HepG2 (cell line): ENCODE data around the gene ASXL1. TPM values are rescaled to one million over a fixed set of nuclear protein-coding genes. Genes with fewer than 3 reads are reported as not detected.

Experiments
- CENPT ChIP-seq: sonication (generic); formaldehyde crosslinking; IDR thresholded peaks from 2 replicates; pipeline ENCODE4 v1.8.0; 2022; ENCODE audit warnings: low read depth, mild to moderate bottlenecking, moderate library complexity, missing genetic modification reagents
- DNMT3B ChIP-seq: conservative IDR thresholded peaks from 2 replicates; pipeline ENCODE4 v1.6.1; 2016; ENCODE audit warnings: missing biosample characterization, control low read depth
- GFI1 ChIP-seq: sonication (generic); formaldehyde crosslinking; IDR thresholded peaks from 2 replicates; pipeline ENCODE4 v1.5.0; 2020; ENCODE audit warnings: missing genetic modification reagents, mild to moderate bottlenecking, borderline replicate concordance
- HDAC1 ChIP-seq: sonication (generic); formaldehyde crosslinking; IDR thresholded peaks from 2 replicates; pipeline ENCODE4 v1.5.1; 2020; ENCODE audit warnings: mild to moderate bottlenecking, missing genetic modification reagents
- HHEX ChIP-seq: IDR thresholded peaks from 2 replicates; pipeline ENCODE4 v1.6.1; 2016; ENCODE audit warnings: control low read depth
- HNF4G ChIP-seq, 2 experiments: sonication (generic) in 1 of 2; formaldehyde crosslinking in 1 of 2; IDR thresholded peaks; 2 replicates each; pipeline versions ENCODE4 v1.4.0 to v1.6.1; 2011 to 2020; ENCODE audit warnings: borderline replicate concordance in 2 of 2, low read depth in 2 of 2, mild to moderate bottlenecking in 2 of 2, low read length in 1 of 2, missing genetic modification reagents in 1 of 2, moderate library complexity in 1 of 2
- KLF11 ChIP-seq: IDR thresholded peaks from 2 replicates; pipeline ENCODE4 v1.6.1; 2016; ENCODE audit warnings: missing compliant biosample characterization
- KLF12 ChIP-seq: sonication (generic); formaldehyde crosslinking; IDR thresholded peaks from 2 replicates; pipeline ENCODE4 v1.4.0; 2020; ENCODE audit warnings: missing genetic modification reagents, borderline replicate concordance
- KMT2A ChIP-seq: sonication (generic); formaldehyde crosslinking; IDR thresholded peaks from 2 replicates; pipeline ENCODE4 v1.4.0; 2020; ENCODE audit warnings: missing genetic modification reagents
- NR1H2 ChIP-seq: sonication (generic); formaldehyde crosslinking; IDR thresholded peaks from 2 replicates; pipeline ENCODE4 v1.8.1; 2022; ENCODE audit warnings: low read depth, missing genetic modification reagents, borderline replicate concordance
- NR2F6 ChIP-seq, 2 experiments: IDR thresholded peaks; 2 replicates each; pipeline ENCODE4 v1.6.1; 2016; ENCODE audit warnings: antibody characterized with exemption in 1 of 2, mild to moderate bottlenecking in 1 of 2
- SIX1 ChIP-seq: sonication (generic); formaldehyde crosslinking; IDR thresholded peaks from 2 replicates; pipeline ENCODE4 v1.4.0; 2020; ENCODE audit warnings: missing genetic modification reagents, borderline replicate concordance
- U2AF1 ChIP-seq: fragments of 200-400 bp; formaldehyde crosslinking; optimal IDR thresholded peaks from 2 replicates; pipeline ENCODE3; 2017; ENCODE audit warnings: mild to moderate bottlenecking, low read depth, low read length
- ZC3H4 ChIP-seq: sonication (generic); formaldehyde crosslinking; IDR thresholded peaks from 2 replicates; pipeline ENCODE4 v1.4.0; 2020; ENCODE audit warnings: missing genetic modification reagents, borderline replicate concordance
- ZFP37 ChIP-seq: sonication (generic); formaldehyde crosslinking; IDR thresholded peaks from 2 replicates; pipeline ENCODE4 v1.4.0; 2020; ENCODE audit warnings: missing genetic modification reagents, borderline replicate concordance
- ZFP82 ChIP-seq: sonication (generic); formaldehyde crosslinking; IDR thresholded peaks from 2 replicates; pipeline ENCODE4 v1.5.1; 2020; ENCODE audit warnings: mild to moderate bottlenecking, missing genetic modification reagents, borderline replicate concordance
- ZNF547 ChIP-seq: sonication (generic); formaldehyde crosslinking; IDR thresholded peaks from 2 replicates; pipeline ENCODE4 v1.5.1; 2020; ENCODE audit warnings: mild to moderate bottlenecking, missing genetic modification reagents
- ZNF761 ChIP-seq: sonication (generic); formaldehyde crosslinking; conservative IDR thresholded peaks from 2 replicates; pipeline ENCODE4 v1.4.0; 2020; ENCODE audit warnings: mild to moderate bottlenecking, missing genetic modification reagents
- polyA plus RNA-seq, 8 experiments: library from polyadenylated mRNA; depleted of rRNA in 3 of 8; stranded (reverse) in 7 of 8; unstranded in 1 of 8; fragments of >200 nt; fragmentation: Illumina TruSeq in 4 of 8; extraction: Trizol in 4 of 8; gene quantifications; 2 replicates each; pipeline versions ENCODE4 v1.2.1 to v1.2.3, GENCODE V29; 2011 to 2016; ENCODE audit warnings: low read depth in 4 of 8, missing spikeins in 1 of 8, mixed read lengths in 1 of 8; ENCODE audit not compliant: insufficient read depth in 1 of 8
- total RNA-seq, 5 experiments: library from RNA; depleted of rRNA; stranded (reverse); fragments of >200 nt; fragmentation: Illumina TruSeq; extraction: Trizol; gene quantifications; 2 replicates each; pipeline ENCODE4 v1.2.3, GENCODE V29; 2016; ENCODE audit warnings: low read depth in 1 of 5
- TF ChIP-seq, protein P1 (sequence below): IDR thresholded peaks from 2 replicates; pipeline ENCODE4 v1.6.1; 2012; ENCODE audit warnings: low read depth, low read length, improper control_type of control experiment
- TF ChIP-seq, protein P2 (sequence below): sonication (generic); formaldehyde crosslinking; IDR thresholded peaks from 2 replicates; pipeline ENCODE4 v1.4.0; 2020; ENCODE audit warnings: missing genetic modification reagents
- TF ChIP-seq, protein P3 (sequence below): conservative IDR thresholded peaks from 2 replicates; pipeline ENCODE4 v1.6.1; 2018; ENCODE audit warnings: missing genetic modification reagents
- TF ChIP-seq, protein P4 (sequence below): IDR thresholded peaks from 2 replicates; pipeline ENCODE4 v1.6.1; 2016; ENCODE audit warnings: missing biosample characterization, missing genetic modification reagents, low read depth

The ASXL1 gene
- total and polyA plus RNA-seq, 2 of the 13 experiments (the other 11 are each of a cell fraction or from before 2014, with no cell fraction given) = 62.1 to 74.8 TPM

DNA sequence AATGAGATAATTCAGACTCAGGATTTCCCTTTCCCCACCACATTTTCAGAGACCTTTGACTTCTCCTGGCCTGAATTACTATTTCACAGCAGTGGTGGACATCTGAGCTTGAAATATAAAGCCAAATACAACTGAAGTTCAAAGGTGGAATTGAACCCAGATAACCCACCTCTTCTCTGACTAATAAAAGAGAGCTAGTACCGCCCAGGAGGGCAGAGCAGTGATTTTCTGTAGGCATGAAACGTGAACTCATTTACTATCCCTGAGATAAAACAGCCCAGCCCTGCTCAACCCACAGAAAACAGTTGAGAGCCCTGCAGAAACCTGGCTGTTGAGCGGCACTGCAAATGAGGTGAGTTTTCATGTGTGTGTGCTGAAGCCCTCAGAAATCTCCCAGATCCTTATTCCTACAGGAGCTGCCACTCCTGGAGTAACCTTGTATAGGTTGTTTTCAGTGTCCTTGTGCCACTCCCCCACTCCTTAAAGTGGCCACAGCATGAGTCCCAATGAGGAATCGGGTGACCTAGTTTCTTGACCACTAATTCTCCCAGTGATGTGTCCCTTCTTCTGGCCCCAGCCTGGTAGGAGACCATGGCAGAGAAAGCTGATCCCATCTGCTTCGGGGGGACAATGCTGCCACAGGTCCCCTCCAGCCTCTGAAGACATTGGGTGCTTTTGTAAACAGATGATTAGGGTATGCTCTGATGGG is 127.8 kb downstream of the ASXL1 start (continued):
- TF ChIP-seq, protein P1, sequence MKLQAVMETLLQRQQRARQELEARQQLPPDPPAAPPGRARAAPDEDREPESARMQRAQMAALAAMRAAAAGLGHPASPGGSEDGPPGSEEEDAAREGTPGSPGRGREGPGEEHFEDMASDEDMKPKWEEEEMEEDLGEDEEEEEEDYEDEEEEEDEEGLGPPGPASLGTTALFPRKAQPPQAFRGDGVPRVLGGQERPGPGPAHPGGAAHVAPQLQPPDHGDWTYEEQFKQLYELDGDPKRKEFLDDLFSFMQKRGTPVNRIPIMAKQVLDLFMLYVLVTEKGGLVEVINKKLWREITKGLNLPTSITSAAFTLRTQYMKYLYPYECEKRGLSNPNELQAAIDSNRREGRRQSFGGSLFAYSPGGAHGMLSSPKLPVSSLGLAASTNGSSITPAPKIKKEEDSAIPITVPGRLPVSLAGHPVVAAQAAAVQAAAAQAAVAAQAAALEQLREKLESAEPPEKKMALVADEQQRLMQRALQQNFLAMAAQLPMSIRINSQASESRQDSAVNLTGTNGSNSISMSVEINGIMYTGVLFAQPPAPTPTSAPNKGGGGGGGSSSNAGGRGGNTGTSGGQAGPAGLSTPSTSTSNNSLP = peak; percentile 30; the same call in 1 of the 2 replicates
- TF ChIP-seq ZFP82 = peak; percentile 75; the same call in 1 of the 2 replicates
- 0 out of 2 replicates have a peak, but pooled peaks have one; percentile 17 for TF ChIP-seq ZFP37 (CRISPR knock-in tag)
- no peak for TF ChIP-seq KMT2A (CRISPR knock-in tag)
- no peak; the same call in none of the 2 replicates for TF ChIP-seq NR2F6 (IDR thresholded peaks at IDR 0.05)
- peak; percentile 6; the same call in 1 of the 2 replicates for TF ChIP-seq NR2F6 (CRISPR knock-in tag; IDR thresholded peaks at IDR 0.05)
- 0 out of 2 replicates have a peak, but pooled peaks have one; percentile 40 for TF ChIP-seq KLF11 (CRISPR knock-in tag)
- peak; percentile 43; the same call in 1 of the 2 replicates for TF ChIP-seq HDAC1 (CRISPR knock-in tag)
- TF ChIP-seq ZNF547 (CRISPR knock-in tag) = no peak
- TF ChIP-seq U2AF1 = peak; percentile 4
- TF ChIP-seq HHEX (CRISPR knock-in tag) = peak; percentile 33; the same call in 1 of the 2 replicates
- 0 out of 2 replicates have a peak, but pooled peaks have one; percentile 6 for TF ChIP-seq DNMT3B (CRISPR knock-in tag)
- 0 out of 2 replicates have a peak, but pooled peaks have one; percentile 41 for TF ChIP-seq SIX1
- TF ChIP-seq HNF4G (IDR thresholded peaks at IDR 0.05; ENCODE audit: borderline replicate concordance, low read depth, low read length) = peak; percentile 37; the same call in 1 of the 2 replicates
- TF ChIP-seq HNF4G (CRISPR knock-in tag; IDR thresholded peaks at IDR 0.05; ENCODE audit: borderline replicate concordance, low read depth) = no peak
- TF ChIP-seq GFI1 (CRISPR knock-in tag) = peak; percentile 97
- no peak for TF ChIP-seq CENPT (CRISPR knock-in tag)
- TF ChIP-seq, protein P2, sequence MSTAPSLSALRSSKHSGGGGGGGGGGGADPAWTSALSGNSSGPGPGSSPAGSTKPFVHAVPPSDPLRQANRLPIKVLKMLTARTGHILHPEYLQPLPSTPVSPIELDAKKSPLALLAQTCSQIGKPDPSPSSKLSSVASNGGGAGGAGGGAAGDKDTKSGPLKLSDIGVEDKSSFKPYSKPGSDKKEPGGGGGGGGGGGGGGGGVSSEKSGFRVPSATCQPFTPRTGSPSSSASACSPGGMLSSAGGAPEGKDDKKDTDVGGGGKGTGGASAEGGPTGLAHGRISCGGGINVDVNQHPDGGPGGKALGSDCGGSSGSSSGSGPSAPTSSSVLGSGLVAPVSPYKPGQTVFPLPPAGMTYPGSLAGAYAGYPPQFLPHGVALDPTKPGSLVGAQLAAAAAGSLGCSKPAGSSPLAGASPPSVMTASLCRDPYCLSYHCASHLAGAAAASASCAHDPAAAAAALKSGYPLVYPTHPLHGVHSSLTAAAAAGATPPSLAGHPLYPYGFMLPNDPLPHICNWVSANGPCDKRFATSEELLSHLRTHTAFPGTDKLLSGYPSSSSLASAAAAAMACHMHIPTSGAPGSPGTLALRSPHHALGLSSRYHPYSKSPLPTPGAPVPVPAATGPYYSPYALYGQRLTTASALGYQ (CRISPR knock-in tag) = 0 out of 2 replicates have a peak, but pooled peaks have one; percentile 17
- TF ChIP-seq, protein P3, sequence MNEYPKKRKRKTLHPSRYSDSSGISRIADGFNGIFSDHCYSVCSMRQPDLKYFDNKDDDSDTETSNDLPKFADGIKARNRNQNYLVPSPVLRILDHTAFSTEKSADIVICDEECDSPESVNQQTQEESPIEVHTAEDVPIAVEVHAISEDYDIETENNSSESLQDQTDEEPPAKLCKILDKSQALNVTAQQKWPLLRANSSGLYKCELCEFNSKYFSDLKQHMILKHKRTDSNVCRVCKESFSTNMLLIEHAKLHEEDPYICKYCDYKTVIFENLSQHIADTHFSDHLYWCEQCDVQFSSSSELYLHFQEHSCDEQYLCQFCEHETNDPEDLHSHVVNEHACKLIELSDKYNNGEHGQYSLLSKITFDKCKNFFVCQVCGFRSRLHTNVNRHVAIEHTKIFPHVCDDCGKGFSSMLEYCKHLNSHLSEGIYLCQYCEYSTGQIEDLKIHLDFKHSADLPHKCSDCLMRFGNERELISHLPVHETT (CRISPR knock-in tag) = no peak
- TF ChIP-seq, protein P4, sequence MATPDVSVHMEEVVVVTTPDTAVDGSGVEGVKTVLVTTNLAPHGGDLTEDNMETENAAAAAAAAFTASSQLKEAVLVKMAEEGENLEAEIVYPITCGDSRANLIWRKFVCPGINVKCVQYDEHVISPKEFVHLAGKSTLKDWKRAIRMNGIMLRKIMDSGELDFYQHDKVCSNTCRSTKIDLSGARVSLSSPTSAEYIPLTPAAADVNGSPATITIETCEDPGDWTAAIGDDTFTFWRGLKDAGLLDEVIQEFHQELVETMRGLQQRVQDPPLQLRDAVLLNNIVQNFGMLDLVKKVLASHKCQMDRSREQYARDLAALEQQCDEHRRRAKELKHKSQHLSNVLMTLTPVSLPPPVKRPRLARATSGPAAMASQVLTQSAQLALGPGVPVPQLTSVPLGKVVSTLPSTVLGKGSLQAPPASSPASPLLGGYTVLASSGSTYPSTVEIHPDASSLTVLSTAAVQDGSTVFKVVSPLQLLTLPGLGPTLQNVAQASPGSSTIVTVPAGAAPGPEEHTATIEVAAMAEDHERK = 0 out of 2 replicates have a peak, but pooled peaks have one; percentile 21
- TF ChIP-seq ZC3H4 (CRISPR knock-in tag) = no peak
- TF ChIP-seq KLF12 (CRISPR knock-in tag) = 0 out of 2 replicates have a peak, but pooled peaks have one; percentile 36
- no peak for TF ChIP-seq ZNF761 (CRISPR knock-in tag)
- no peak for TF ChIP-seq NR1H2 (CRISPR knock-in tag)
